SK-N-SH treated with all-trans-retinoic acid at 6 μM for 48 hours (cell line): ENCODE measurements around the gene IGSF6.

Source experiments
- ATAC-seq: fragments of 200-7000 bp; cut with Tn5 transposase; 3 replicates; pipeline ENCODE4 v1.9.1; 2020; ENCODE audit warnings: mild to moderate bottlenecking, moderate library complexity
- ARNTL ChIP-seq: fragments of 450-650 bp; formaldehyde crosslinking; IDR thresholded peaks from 2 replicates; pipeline ENCODE4 v1.5.0; 2020; ENCODE audit warnings: low read depth, mild to moderate bottlenecking, moderate library complexity, borderline replicate concordance
- BACH2 ChIP-seq: fragments of 250-450 bp; sonication (Bioruptor Pico); IDR thresholded peaks from 2 replicates; pipeline ENCODE4 v1.9.0; 2021; ENCODE audit warnings: mild to moderate bottlenecking, borderline replicate concordance
- CSDC2 ChIP-seq: fragments of 250-450 bp; sonication (Bioruptor Pico); IDR thresholded peaks from 2 replicates; pipeline ENCODE4 v1.5.0; 2020; ENCODE audit warnings: mild to moderate bottlenecking, moderate library complexity
- ISL1 ChIP-seq: fragments of 250-450 bp; sonication (Bioruptor Pico); IDR thresholded peaks from 2 replicates; pipeline ENCODE4 v2.1.2; 2022; ENCODE audit warnings: mild to moderate bottlenecking, moderate library complexity
- OSR1 ChIP-seq: fragments of 250-450 bp; sonication (Bioruptor Pico); IDR thresholded peaks from 2 replicates; pipeline ENCODE4 v1.8.0; 2022; ENCODE audit warnings: moderate library complexity, mild to moderate bottlenecking, inconsistent platforms
- PPARA ChIP-seq: fragments of 250-450 bp; sonication (Bioruptor Pico); IDR thresholded peaks from 2 replicates; pipeline ENCODE4 v1.5.0; 2020; ENCODE audit warnings: mild to moderate bottlenecking, borderline replicate concordance
- SNAI2 ChIP-seq: fragments of 250-450 bp; sonication (Bioruptor Pico); IDR thresholded peaks from 2 replicates; pipeline ENCODE4 v1.5.0; 2020; ENCODE audit warnings: mild to moderate bottlenecking, moderate library complexity
- TCF4 ChIP-seq: fragments of 250-450 bp; sonication (Bioruptor Pico); IDR thresholded peaks from 2 replicates; pipeline ENCODE4 v1.8.0; 2021; ENCODE audit warnings: mild to moderate bottlenecking, moderate library complexity, borderline replicate concordance
- TOX ChIP-seq: fragments of 250-450 bp; sonication (Bioruptor Pico); IDR thresholded peaks from 2 replicates; pipeline ENCODE4 v1.8.0; 2021; ENCODE audit warnings: mild to moderate bottlenecking, moderate library complexity, borderline replicate concordance
- ZC3H10 ChIP-seq: fragments of 250-450 bp; sonication (Bioruptor Pico); IDR thresholded peaks from 2 replicates; pipeline ENCODE4 v1.5.1; 2021; ENCODE audit warnings: mild to moderate bottlenecking, moderate library complexity
- ZFP3 ChIP-seq: fragments of 250-450 bp; sonication (Bioruptor Pico); IDR thresholded peaks from 2 replicates; pipeline ENCODE4 v1.5.0; 2020; ENCODE audit warnings: mild to moderate bottlenecking, moderate library complexity
- ZFP30 ChIP-seq: fragments of 450-650 bp; formaldehyde crosslinking; IDR thresholded peaks from 2 replicates; pipeline ENCODE4 v1.5.0; 2022; ENCODE audit warnings: mild to moderate bottlenecking, moderate library complexity
- ZNF70 ChIP-seq: fragments of 450-650 bp; formaldehyde crosslinking; IDR thresholded peaks from 2 replicates; pipeline ENCODE4 v1.5.0; 2020; ENCODE audit warnings: mild to moderate bottlenecking, moderate library complexity
- ZNF8 ChIP-seq: fragments of 450-650 bp; formaldehyde crosslinking; IDR thresholded peaks from 2 replicates; pipeline ENCODE4 v1.5.0; 2020; ENCODE audit warnings: mild to moderate bottlenecking, moderate library complexity
- TF ChIP-seq, protein P1 (sequence below): fragments of 250-450 bp; sonication (Bioruptor Pico); IDR thresholded peaks from 2 replicates; pipeline ENCODE4 v1.5.1; 2021; ENCODE audit warnings: mild to moderate bottlenecking, moderate library complexity
- TF ChIP-seq, protein P2 (sequence below): fragments of 250-450 bp; sonication (Bioruptor Pico); IDR thresholded peaks from 2 replicates; pipeline ENCODE4 v1.8.0; 2021; ENCODE audit warnings: low read depth, mild to moderate bottlenecking, moderate library complexity, borderline replicate concordance
- TF ChIP-seq, protein P3 (sequence below): fragments of 250-450 bp; sonication (Bioruptor Pico); IDR thresholded peaks from 2 replicates; pipeline ENCODE4 v1.5.1; 2020; ENCODE audit warnings: low read depth, mild to moderate bottlenecking, moderate library complexity
- TF ChIP-seq, protein P4 (sequence below): fragments of 250-450 bp; sonication (Bioruptor Pico); IDR thresholded peaks from 2 replicates; pipeline ENCODE4 v1.8.0; 2020; ENCODE audit warnings: mild to moderate bottlenecking, moderate library complexity, borderline replicate concordance

IGSF6 gene

DNA sequence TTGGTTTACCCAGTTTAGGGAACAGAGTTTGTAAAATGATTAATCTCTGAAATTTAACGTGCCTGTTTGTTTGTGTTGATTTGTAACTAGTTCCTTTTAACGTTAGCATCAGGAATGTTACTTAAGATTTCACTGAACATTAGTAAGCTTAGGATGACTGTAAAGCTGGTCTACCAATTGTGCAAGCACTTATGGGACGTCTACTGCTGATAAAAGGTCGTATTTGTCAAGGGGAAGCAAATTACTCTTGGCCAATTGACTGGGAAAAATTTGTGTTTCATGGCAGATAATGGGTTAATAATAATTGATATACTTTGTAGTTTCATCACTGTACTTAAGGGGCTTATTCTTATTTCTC, 41.2 kb downstream of the IGSF6 start (continued):
- TF ChIP-seq CSDC2 (CRISPR knock-in tag) = no peak
- TF ChIP-seq ZFP30 (CRISPR knock-in tag) = no peak
- no peak for TF ChIP-seq ZFP3 (CRISPR knock-in tag)

DNA sequence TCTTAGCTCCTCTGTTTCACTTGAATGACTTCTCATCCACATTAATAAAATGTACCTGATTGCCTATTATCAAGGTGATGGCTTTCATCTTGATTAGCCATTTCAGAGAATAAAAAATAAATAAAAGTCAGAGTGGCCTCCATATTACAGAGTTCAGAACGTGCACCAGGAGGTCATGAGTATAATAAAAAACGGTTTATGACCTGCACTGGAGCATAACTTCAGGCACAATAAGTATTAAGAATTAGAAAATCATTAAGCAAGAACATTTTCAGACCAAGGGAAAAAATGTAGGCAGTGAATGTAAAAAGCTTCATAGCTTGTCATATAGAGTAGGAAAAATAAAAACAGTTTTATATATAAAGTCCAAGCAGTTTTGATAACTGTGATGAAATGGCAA, 41.6 kb downstream of the IGSF6 start:
- no peak for ATAC-seq
- TF ChIP-seq, protein P1, sequence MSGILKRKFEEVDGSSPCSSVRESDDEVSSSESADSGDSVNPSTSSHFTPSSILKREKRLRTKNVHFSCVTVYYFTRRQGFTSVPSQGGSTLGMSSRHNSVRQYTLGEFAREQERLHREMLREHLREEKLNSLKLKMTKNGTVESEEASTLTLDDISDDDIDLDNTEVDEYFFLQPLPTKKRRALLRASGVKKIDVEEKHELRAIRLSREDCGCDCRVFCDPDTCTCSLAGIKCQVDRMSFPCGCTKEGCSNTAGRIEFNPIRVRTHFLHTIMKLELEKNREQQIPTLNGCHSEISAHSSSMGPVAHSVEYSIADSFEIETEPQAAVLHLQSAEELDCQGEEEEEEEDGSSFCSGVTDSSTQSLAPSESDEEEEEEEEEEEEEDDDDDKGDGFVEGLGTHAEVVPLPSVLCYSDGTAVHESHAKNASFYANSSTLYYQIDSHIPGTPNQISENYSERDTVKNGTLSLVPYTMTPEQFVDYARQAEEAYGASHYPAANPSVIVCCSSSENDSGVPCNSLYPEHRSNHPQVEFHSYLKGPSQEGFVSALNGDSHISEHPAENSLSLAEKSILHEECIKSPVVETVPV (CRISPR knock-in tag) = no peak
- TF ChIP-seq TCF4 (CRISPR knock-in tag) (no peak), SNAI2 (CRISPR knock-in tag) (no peak), OSR1 (CRISPR knock-in tag) (no peak), ZNF8 (no peak), TOX (CRISPR knock-in tag) (no peak)
- TF ChIP-seq, protein P2, sequence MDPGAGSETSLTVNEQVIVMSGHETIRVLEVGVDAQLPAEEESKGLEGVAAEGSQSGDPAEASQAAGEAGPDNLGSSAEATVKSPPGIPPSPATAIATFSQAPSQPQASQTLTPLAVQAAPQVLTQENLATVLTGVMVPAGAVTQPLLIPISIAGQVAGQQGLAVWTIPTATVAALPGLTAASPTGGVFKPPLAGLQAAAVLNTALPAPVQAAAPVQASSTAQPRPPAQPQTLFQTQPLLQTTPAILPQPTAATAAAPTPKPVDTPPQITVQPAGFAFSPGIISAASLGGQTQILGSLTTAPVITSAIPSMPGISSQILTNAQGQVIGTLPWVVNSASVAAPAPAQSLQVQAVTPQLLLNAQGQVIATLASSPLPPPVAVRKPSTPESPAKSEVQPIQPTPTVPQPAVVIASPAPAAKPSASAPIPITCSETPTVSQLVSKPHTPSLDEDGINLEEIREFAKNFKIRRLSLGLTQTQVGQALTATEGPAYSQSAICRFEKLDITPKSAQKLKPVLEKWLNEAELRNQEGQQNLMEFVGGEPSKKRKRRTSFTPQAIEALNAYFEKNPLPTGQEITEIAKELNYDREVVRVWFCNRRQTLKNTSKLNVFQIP (CRISPR knock-in tag) = no peak
- TF ChIP-seq, protein P3, sequence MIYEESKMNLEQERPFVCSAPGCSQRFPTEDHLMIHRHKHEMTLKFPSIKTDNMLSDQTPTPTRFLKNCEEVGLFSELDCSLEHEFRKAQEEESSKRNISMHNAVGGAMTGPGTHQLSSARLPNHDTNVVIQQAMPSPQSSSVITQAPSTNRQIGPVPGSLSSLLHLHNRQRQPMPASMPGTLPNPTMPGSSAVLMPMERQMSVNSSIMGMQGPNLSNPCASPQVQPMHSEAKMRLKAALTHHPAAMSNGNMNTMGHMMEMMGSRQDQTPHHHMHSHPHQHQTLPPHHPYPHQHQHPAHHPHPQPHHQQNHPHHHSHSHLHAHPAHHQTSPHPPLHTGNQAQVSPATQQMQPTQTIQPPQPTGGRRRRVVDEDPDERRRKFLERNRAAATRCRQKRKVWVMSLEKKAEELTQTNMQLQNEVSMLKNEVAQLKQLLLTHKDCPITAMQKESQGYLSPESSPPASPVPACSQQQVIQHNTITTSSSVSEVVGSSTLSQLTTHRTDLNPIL = no peak

DNA sequence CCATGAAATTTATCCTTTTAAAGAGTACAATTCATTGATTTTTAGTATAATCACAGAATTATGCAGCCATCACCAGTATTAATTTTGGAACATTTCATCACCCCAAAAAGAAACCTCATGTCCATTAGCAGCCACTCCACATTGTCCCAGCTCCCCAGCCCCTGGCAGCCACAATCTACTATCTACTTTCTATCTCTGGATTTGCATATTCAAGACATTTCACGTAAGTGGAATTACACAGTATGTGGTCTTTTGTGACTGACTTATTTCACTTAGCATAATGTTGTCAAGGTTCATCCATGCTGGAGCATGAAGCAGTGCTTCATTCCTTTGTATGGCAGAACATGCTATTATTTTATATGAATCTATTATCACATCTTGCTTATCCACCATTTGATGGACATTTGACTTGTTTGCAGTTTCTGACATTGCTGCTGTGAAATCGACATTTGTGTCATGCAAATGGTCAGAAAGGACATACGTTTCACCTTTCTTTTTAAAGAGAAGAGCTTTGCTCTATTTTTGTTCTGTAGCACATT, 42.3 kb downstream of the IGSF6 start:
- no peak for TF ChIP-seq ARNTL (CRISPR knock-in tag)
- TF ChIP-seq OSR1 (CRISPR knock-in tag) = no peak
- TF ChIP-seq, protein P1 (CRISPR knock-in tag) = no peak
- TF ChIP-seq PPARA (CRISPR knock-in tag) = no peak
- TF ChIP-seq ZC3H10 = no peak
- TF ChIP-seq, protein P4, sequence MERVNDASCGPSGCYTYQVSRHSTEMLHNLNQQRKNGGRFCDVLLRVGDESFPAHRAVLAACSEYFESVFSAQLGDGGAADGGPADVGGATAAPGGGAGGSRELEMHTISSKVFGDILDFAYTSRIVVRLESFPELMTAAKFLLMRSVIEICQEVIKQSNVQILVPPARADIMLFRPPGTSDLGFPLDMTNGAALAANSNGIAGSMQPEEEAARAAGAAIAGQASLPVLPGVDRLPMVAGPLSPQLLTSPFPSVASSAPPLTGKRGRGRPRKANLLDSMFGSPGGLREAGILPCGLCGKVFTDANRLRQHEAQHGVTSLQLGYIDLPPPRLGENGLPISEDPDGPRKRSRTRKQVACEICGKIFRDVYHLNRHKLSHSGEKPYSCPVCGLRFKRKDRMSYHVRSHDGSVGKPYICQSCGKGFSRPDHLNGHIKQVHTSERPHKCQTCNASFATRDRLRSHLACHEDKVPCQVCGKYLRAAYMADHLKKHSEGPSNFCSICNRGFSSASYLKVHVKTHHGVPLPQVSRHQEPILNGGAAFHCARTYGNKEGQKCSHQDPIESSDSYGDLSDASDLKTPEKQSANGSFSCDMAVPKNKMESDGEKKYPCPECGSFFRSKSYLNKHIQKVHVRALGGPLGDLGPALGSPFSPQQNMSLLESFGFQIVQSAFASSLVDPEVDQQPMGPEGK (CRISPR knock-in tag) = no peak
- TF ChIP-seq, protein P2 (CRISPR knock-in tag) = no peak
- no peak for TF ChIP-seq ZNF70
- TF ChIP-seq ZFP30 (CRISPR knock-in tag) = no peak
- TF ChIP-seq ISL1 (CRISPR knock-in tag) = no peak
- TF ChIP-seq TCF4 (CRISPR knock-in tag) = no peak
- TF ChIP-seq, protein P3 = no peak
- no peak for TF ChIP-seq SNAI2 (CRISPR knock-in tag)
- no peak for TF ChIP-seq BACH2 (CRISPR knock-in tag)
- no peak for TF ChIP-seq CSDC2 (CRISPR knock-in tag)
- no peak for TF ChIP-seq TOX (CRISPR knock-in tag)
- no peak for ATAC-seq
